Measurements from ENCODE around the gene SLC22A23. TPM values are rescaled to one million over a fixed set of nuclear protein-coding genes. Genes with fewer than 3 reads are reported as not detected.
A peak's percentile ranks its signal among the peaks of the same experiment; 100 is the strongest.

SLC22A23 gene
- total RNA-seq, 1 donor from 2014 or later, result 22.2 TPM

- DNase-seq (ENCODE audit: extremely low read depth, low read depth, low spot score), result no peak
Measured at GRCh38 chr6:3423439-3424184, 33.2 kb downstream of the SLC22A23 start.

DNA sequence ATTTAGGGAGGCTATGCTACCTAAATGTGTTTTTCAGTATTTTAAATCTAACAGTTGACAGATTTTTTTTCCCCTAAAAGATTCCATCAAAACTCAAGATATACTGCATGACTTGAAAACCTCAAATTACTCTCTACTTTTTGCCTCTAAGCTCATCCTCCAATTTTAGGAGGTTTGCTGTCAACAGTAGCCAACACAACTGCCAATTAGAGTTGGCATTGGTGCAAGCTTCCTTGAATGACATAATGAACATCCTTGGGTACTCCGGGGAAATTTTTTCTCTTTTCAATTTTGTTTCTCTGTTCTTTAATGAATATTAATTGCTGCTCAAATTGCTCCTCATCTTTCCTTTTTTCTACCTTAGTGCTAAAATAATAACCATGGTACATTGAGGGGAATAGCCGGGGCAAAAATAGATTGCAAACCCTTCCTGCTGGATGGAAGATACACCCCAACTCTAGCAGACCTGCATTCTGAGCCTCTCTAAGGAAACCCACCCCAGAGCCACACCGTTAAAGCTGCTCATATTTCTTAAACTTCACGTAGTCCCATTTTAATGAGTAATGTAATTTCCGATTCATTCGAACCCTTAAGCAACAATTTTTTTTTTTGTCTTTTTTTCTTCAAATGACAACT is 34.3 kb downstream of the SLC22A23 start:
- no peak for DNase-seq (ENCODE audit: extremely low read depth, low read depth, low spot score)

DNA sequence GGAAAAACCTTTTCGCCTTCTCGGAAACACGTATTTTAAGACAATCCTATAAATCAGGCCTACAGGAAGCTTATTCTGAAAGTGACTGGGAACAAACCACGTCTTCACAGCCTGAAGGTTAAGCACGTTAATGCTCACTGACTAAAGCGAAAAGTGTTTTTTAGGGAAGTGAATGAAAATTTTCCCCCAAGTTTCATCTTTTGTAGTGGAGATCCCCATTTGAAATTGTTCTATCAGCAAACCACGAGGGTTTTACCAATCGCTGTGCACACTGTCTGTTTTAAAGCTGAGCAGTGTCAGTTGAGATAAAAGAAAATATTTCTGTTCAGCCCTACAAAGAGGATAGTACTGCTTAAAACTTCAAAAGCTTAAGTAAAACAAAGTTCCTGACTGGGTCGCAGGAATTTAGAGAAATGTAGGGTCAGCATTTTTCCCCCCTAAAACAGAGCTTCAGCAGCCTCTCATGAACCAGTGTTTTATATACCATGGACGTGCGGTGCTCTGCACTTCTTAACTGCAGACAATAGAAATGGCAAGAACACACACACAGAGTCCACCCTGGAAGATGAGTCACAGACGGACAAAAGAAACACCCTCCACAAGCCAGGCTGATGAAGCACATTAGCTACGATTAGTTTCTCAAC is 34.9 kb downstream of the SLC22A23 start:
- DNase-seq (ENCODE audit: extremely low read depth, low read depth, low spot score), result no peak

GRCh38 chr6:3421143-3421542 is 35.7 kb downstream of the SLC22A23 start:
- no peak for DNase-seq (ENCODE audit: extremely low read depth, low read depth, low spot score)

DNA sequence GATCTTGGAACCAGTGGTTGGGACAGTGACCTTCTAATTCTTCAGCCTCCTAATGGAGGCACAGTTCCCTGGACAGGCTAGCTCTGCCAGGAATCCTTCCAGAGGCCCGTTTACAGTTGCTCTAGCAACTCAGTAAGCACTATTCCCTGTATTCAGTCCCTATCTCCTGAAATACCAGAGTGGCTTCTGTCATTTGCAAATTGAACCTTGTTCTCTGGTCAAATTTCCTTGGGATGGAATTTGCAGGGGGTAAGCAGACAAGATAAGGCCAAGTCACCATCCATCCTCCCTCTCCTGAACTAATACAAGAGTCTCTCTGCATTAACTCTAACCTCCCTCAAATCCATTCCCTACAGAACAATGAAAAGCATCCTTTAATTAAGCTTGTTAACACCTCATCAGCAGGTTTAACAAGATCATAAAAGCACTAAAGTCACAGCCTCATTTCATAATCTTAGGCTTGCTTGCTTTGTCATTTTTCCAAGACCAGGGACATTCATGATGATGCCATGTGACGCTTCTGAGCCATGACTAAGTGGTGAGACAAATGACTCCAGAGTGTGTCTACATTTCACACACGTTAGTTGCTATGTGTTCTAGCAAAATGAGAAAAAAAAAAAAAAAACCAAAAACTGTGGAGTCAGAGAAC is 37.1 kb downstream of the SLC22A23 start:
- DNase-seq (ENCODE audit: extremely low read depth, low read depth, low spot score), result no peak

- DNase-seq (ENCODE audit: extremely low read depth, low read depth, low spot score), result no peak
Measured at GRCh38 chr6:3418496-3419060, 38.3 kb downstream of the SLC22A23 start.

GRCh38 chr6:3417473-3417872 is 39.4 kb downstream of the SLC22A23 start:
- DNase-seq (ENCODE audit: extremely low read depth, low read depth, low spot score), result no peak

DNA sequence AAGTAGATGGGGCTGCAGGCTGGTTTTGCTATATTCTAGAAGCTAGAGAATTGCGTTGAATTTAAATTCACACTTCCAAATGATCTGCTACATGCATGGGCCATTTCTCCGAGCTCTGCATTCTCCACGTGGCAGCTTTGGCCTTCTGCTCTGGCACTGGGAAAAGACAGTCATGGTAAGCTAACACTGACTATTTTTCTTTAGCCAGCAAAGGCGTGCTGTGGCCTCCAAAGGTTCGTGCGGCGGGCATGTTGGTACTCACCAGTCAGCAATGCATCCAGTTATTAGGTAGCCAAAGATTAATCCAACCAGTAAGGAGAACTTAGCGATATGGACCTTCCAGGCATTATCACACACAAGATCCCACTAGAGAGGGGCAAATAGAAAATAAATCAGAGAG is 41.4 kb downstream of the SLC22A23 start:
- DNase-seq (ENCODE audit: extremely low read depth, low read depth, low spot score), result no peak

DNA sequence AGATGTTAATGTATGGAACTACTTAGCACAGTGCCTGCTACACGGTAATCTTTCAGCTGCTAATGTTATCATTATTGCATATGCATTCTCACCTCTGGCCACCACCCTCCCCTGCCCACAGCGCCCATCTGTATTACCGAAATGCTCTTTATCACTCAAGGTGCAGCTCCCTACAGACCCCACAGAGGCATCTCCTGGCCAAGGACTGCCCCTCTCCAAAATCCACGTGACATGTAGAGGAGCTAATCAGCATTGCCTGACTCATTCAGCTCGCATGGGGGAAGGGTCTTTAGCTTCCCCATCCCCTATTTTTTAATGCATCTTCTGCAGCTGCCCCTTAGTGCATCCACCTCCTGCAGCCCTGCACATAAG is 41.8 kb downstream of the SLC22A23 start:
- DNase-seq (ENCODE audit: extremely low read depth, low read depth, low spot score), result no peak

- no peak for DNase-seq (ENCODE audit: extremely low read depth, low read depth, low spot score)
Measured at GRCh38 chr6:3414327-3415081, 42.3 kb downstream of the SLC22A23 start.

DNA sequence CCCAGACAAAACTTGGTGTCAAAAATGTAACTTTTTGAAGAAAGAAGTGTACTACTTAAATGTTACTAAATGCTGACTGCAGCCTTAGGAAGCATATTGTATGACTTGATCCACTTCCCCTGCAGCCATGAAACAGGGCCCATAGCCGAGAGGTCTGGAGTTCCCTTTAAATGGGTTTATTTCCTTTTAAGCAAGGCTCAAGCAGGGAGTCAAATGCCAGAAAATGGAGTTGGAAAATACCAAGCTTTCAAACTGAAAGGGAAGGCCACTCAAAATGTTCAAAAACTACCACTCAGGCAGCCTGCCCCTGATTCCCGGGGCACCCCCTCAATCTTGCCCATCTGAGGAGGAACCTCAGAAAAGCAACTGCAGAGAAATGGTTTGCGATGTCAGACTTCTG is 43.3 kb downstream of the SLC22A23 start:
- no peak for DNase-seq (ENCODE audit: extremely low read depth, low read depth, low spot score)

GRCh38 chr6:3412779-3413500 is 43.9 kb downstream of the SLC22A23 start:
- DNase-seq (ENCODE audit: extremely low read depth, low read depth, low spot score), result no peak

DNA sequence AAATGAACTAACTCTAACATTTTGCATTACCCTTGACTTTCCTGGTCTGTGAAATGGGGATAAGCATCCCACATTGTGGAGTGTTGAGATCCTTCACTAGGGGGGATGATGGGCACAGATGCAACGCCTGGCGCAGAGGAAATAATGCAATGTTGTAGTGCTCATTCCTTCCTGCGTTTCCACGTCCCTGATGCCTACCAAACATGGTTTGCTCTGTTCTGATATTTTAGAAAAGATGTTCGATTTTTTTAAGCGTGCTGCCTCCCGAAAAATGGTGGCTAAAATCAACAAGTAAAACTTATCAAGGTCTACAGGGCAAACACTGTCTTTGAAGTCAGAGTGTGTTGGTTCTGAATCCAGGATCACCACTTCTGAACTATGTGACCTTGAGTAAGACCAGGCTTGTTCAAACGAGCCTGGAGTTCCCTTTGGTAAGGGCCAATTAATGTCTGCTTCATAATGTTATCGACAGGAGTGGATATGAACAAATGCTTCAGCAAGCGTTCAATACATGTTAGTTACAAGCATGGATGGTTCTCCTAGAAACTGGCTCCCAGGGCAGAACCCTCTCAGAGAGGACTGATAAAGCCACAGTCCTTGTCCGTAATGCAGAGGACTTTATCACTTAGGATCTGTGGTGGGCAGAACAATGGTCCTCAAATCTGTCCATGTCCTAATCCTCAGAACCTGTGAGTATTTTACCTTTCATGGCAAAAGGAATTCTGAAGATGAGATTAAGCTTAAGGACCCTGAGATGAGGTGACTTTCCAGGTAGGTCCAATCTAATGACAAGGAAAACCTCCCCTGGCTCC is 44.7 kb downstream of the SLC22A23 start:
- DNase-seq (ENCODE audit: extremely low read depth, low read depth, low spot score), result no peak

DNA sequence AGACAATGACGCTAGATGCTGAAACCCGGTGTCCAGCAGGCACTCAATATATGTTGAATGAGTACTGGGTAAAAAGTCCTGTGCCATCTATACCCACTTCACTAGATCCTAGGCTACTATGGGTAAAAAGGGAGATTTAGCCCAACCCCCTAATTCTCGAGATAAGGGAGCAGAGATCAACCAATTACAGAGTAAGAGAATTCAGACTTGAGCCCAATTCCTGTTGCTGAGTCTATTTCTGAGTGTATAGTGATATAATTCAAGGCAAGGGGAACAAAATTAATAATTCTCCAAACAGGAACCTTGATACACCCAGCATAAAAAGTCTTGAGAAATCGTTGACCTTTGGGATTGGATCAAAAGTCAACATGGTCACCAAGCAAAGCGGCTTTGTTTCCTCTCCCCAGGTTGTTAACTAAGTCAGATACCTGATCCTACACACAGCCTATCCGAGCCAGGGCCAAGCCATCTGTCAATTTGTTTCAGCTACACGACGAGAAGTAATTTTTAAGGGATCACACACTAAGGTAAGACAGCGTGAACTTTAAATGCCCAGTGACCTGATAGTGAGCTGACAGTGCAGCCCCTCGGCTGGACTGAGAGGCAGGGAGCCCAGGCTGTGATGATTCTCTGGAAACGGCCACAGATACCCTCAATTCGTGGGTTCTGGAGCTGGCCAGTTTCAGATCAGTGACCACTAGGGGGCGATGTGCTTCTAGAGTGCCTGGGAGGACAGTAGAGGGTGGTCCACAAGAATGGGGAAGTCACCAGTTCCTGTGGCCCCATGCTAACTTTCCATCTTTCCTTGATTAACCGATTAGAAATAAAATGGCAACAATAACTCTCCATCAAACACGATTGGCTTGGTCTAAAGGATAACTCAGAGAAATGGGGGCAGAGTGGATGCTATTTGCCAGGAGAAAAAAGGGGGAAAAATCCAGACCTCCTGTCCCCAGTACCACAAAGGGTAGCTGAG is 46.2 kb downstream of the SLC22A23 start:
- DNase-seq (ENCODE audit: extremely low read depth, low read depth, low spot score), result peak; percentile 50

- no peak for DNase-seq (ENCODE audit: extremely low read depth, low read depth, low spot score)
Measured at GRCh38 chr6:3409699-3410384, 47.0 kb downstream of the SLC22A23 start.

- DNase-seq (ENCODE audit: extremely low read depth, low read depth, low spot score), result no peak
Measured at GRCh38 chr6:3408665-3409064, 48.2 kb downstream of the SLC22A23 start.

DNA sequence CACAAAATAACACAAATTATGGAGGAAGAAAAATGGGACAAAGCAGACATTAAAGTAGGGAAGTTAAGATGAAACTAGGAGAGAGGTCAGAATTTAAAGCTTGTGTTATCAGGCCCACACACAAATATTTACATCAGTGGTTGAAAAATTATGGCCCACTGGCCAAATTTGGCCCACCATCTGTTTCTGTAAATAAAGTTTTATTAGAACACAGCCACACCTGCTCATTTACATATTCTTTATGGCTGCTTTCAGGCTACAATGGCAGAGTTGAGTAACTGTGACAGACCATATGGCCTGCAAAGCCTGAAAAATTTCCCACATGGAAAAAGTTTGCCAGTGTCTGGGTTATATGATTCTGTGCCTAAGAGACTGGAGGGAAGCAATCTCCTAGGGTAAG is 49.0 kb downstream of the SLC22A23 start:
- no peak for DNase-seq (ENCODE audit: extremely low read depth, low read depth, low spot score)
